SK-N-SH (cell line): ENCODE results near the gene MAGEB10. TPM values are rescaled to one million over a fixed set of nuclear protein-coding genes. Genes with fewer than 3 reads are reported as not detected.

ENCODE experiments used
- CTCF ChIA-PET: fragments of 300-600, 350-600 bp; formaldehyde crosslinking; extraction: SDS; loops from one replicate; lab custom pipeline; 2021; lab: Yijun Ruan, JAX
- POLR2A ChIA-PET: fragments of 350-600 bp; sonication (Branson Sonifier 250); formaldehyde crosslinking; extraction: SDS; loops from one replicate; lab custom pipeline; 2020; ENCODE audit warnings: antibody characterized with exemption, inconsistent platforms; lab: Yijun Ruan, JAX
- DNase-seq: peaks from one replicate; pipeline ENCODE4 v3.0.0; 2012
- H2AFZ ChIP-seq: fragments of 200-600 bp; sonication (generic); 2 replicates; pipeline ENCODE4 v1.8.1; 2016; ENCODE audit warnings: antibody characterized with exemption, mild to moderate bottlenecking, low read depth
- H3F3A ChIP-seq: fragments of 200-600 bp; sonication (generic); replicated peaks from 2 replicates; pipeline ENCODE3; 2016; ENCODE audit warnings: antibody characterized with exemption, mild to moderate bottlenecking; ENCODE audit not compliant: insufficient read depth
- H3K27ac ChIP-seq, 2 experiments: fragments of 200-500 bp in 1 of 2; fragments of 200-600 bp in 1 of 2; sonication (Bioruptor generic) in 1 of 2; sonication (generic), shearing (Covaris generic) in 1 of 2; 2 replicates each; pipeline versions ENCODE4 v1.5.1 to v1.6.1; 2014 to 2016; ENCODE audit warnings: low read depth in 2 of 2, inconsistent platforms in 1 of 2, low read length in 1 of 2, mild to moderate bottlenecking in 1 of 2, mixed read lengths in 1 of 2
- H3K27me3 ChIP-seq: fragments of 200-600 bp; sonication (generic), shearing (Covaris generic); 2 replicates; pipeline ENCODE4 v1.6.1; 2016; ENCODE audit warnings: mixed run types; ENCODE audit not compliant: insufficient read depth
- H3K36me3 ChIP-seq, 2 experiments: fragments of 200-500 bp in 1 of 2; fragments of 200-600 bp in 1 of 2; sonication (Bioruptor generic) in 1 of 2; sonication (generic) in 1 of 2; replicated peaks in 1 of 2; 2 replicates each; pipeline versions ENCODE3 to v1.5.1; 2014 to 2016; ENCODE audit warnings: low read length in 1 of 2, mild to moderate bottlenecking in 1 of 2; ENCODE audit not compliant: insufficient read depth in 2 of 2, control insufficient read depth in 1 of 2
- H3K4me1 ChIP-seq, 2 experiments: fragments of 200-500 bp in 1 of 2; fragments of 200-600 bp in 1 of 2; sonication (Bioruptor generic) in 1 of 2; sonication (generic), shearing (Covaris generic) in 1 of 2; 2 replicates each; pipeline versions ENCODE4 v1.5.1 to v1.6.1; 2014 to 2016; ENCODE audit warnings: low read depth in 1 of 2, low read length in 1 of 2, mixed run types in 1 of 2; ENCODE audit not compliant: insufficient read depth in 2 of 2, control insufficient read depth in 1 of 2
- H3K4me2 ChIP-seq: fragments of 200-600 bp; sonication (generic), shearing (Covaris generic); 2 replicates; pipeline ENCODE4 v1.6.1; 2017; ENCODE audit warnings: mixed run types
- H3K4me3 ChIP-seq, 2 experiments: fragments of 200-500 bp in 1 of 2; fragments of 200-600 bp in 1 of 2; sonication (Bioruptor generic) in 1 of 2; sonication (generic), shearing (Covaris generic) in 1 of 2; 2 replicates each; pipeline versions ENCODE4 v1.5.1 to v1.8.1; 2014 to 2016; ENCODE audit warnings: low read depth in 2 of 2, inconsistent platforms in 1 of 2, low read length in 1 of 2, mild to moderate bottlenecking in 1 of 2, mixed read lengths in 1 of 2, moderate library complexity in 1 of 2
- H3K79me2 ChIP-seq: fragments of 200-600 bp; sonication (generic); 2 replicates; pipeline ENCODE4 v1.8.1; 2017; ENCODE audit warnings: mild to moderate bottlenecking; ENCODE audit not compliant: insufficient read depth
- H3K9ac ChIP-seq: fragments of 200-600 bp; sonication (generic); 2 replicates; pipeline ENCODE4 v1.6.1; 2017; ENCODE audit warnings: mixed run types
- H3K9me2 ChIP-seq: fragments of 200-600 bp; sonication (generic); 2 replicates; pipeline ENCODE4 v1.6.1; 2017; ENCODE audit warnings: mixed run types
- H3K9me3 ChIP-seq: fragments of 200-600 bp; sonication (generic); 2 replicates; pipeline ENCODE4 v1.6.1; 2017; ENCODE audit warnings: mixed run types, mild to moderate bottlenecking, moderate library complexity
- H4K20me1 ChIP-seq: fragments of 200-600 bp; sonication (generic); 2 replicates; pipeline ENCODE4 v1.6.1; 2017; ENCODE audit warnings: mild to moderate bottlenecking, mixed run types; ENCODE audit not compliant: insufficient read depth
- CHD2 ChIP-seq: fragments of 150-350 bp; IDR thresholded peaks from 2 replicates; pipeline ENCODE4 v1.6.1; 2018; ENCODE audit warnings: low read length; ENCODE audit not compliant: partially characterized antibody
- MAX ChIP-seq: IDR thresholded peaks from 2 replicates; pipeline ENCODE4 v1.4.0; 2012; ENCODE audit warnings: low read depth
- MEF2A ChIP-seq: IDR thresholded peaks from 2 replicates; pipeline ENCODE4 v1.4.0; 2012; ENCODE audit warnings: low read depth, borderline replicate concordance
- NFIC ChIP-seq: IDR thresholded peaks from 2 replicates; pipeline ENCODE4 v1.4.0; 2012; ENCODE audit warnings: borderline replicate concordance
- PBX3 ChIP-seq: IDR thresholded peaks from 2 replicates; pipeline ENCODE4; 2012
- RAD21 ChIP-seq: IDR thresholded peaks from 2 replicates; pipeline ENCODE4 v1.6.1; 2012; ENCODE audit warnings: mild to moderate bottlenecking, low read length
- REST ChIP-seq: IDR thresholded peaks from 2 replicates; pipeline ENCODE4 v1.6.1; 2012; ENCODE audit warnings: mild to moderate bottlenecking, low read depth, low read length, moderate library complexity
- TCF12 ChIP-seq: IDR thresholded peaks from 2 replicates; pipeline ENCODE4 v1.4.0; 2012
- YY1 ChIP-seq: IDR thresholded peaks from 2 replicates; pipeline ENCODE4 v1.4.0; 2012; ENCODE audit warnings: low read depth, mild to moderate bottlenecking
- whole genome bisulfite sequencing: methylation state at CpG from one replicate; pipeline ENCODE4 v1.1.6; 2017; ENCODE audit warnings: low lambda C conversion rate; 5-methylcytosine and 5-hydroxymethylcytosine counted together
- polyA plus RNA-seq, 3 experiments: library from polyadenylated mRNA; depleted of rRNA; stranded (reverse); fragments of >200 nt; gene quantifications; 2 replicates each; pipeline ENCODE4 v1.2.3, GENCODE V29; 2012

The MAGEB10 gene
- polyA plus RNA-seq, 1 of the 3 experiments (the other 2 are of a cell fraction): not detected

GRCh38 chrX:27815209-27815608, 7.4 kb downstream of the MAGEB10 start:
- Histone ChIP-seq H3K4me3 (no peak overlapping the region; a peak in 1 of 4 replicates), H3K27ac (no peak overlapping the region), H3K4me2 (no peak overlapping the region; the same call in 1 of the 2 replicates), H2AFZ (no peak overlapping the region), H3K4me1 (no peaks in the 10 kb centered on the region), H3K9ac (no peak overlapping the region), H3K27me3 (no peaks in the 10 kb centered on the region; the same call in 1 of the 2 replicates), H3K9me2 (no peaks in the 10 kb centered on the region), H3K36me3 (no peaks in the 10 kb centered on the region), H3K79me2 (no peaks in the 10 kb centered on the region), H3K9me3 (no peaks in the 10 kb centered on the region), H3F3A (no peaks in the 10 kb centered on the region), H4K20me1 (no peaks in the 10 kb centered on the region)
- ChIA-PET POLR2A (no interaction called here), CTCF (no interaction called here)
- DNase-seq: no peak
- TF ChIP-seq TCF12: peak; percentile 28; the same call in 1 of the 2 replicates
- TF ChIP-seq PBX3: 0 out of 2 replicates have a peak, but pooled peaks have one; percentile 6
- TF ChIP-seq NFIC: peak; percentile 35; the same call in 1 of the 2 replicates
- no peak for TF ChIP-seq CHD2

GRCh38 chrX:27823812-27824211, 16.0 kb downstream of the MAGEB10 start:
- WGBS: 0% methylated on average over 1 of the region's 1 CpG
- H3K27me3 ChIP-seq: peaks cover 5% of the 10 kb centered on the region; the same call in 1 of the 2 replicates
- H3K9me2 ChIP-seq: no peaks in the 10 kb centered on the region
- H3K4me3 ChIP-seq: no peak overlapping the region
- CTCF ChIA-PET: no interaction called here
- no peak overlapping the region for H3K4me2 ChIP-seq
- DNase-seq: no peak
- no peaks in the 10 kb centered on the region for H4K20me1 ChIP-seq
- TF ChIP-seq RAD21: no peak
- TF ChIP-seq REST: no peak
- no peak for TF ChIP-seq MEF2A
- no peak for TF ChIP-seq MAX
- TF ChIP-seq YY1: no peak
- H2AFZ ChIP-seq: no peak overlapping the region
- no peaks in the 10 kb centered on the region for H3K36me3 ChIP-seq
- H3K27ac ChIP-seq: no peak overlapping the region
- no peaks in the 10 kb centered on the region for H3K9me3 ChIP-seq
- no peaks in the 10 kb centered on the region for H3K4me1 ChIP-seq
- POLR2A ChIA-PET: no interaction called here
- H3K9ac ChIP-seq: no peak overlapping the region
- H3F3A ChIP-seq: no peaks in the 10 kb centered on the region
- no peaks in the 10 kb centered on the region for H3K79me2 ChIP-seq
